GM23338 (cell line): ENCODE results near the gene C5AR1. TPM values are rescaled to one million over a fixed set of nuclear protein-coding genes. Genes with fewer than 3 reads are reported as not detected.

Experiments
- ATAC-seq: fragments of 200-7000 bp; cut with Tn5 transposase; 3 replicates; pipeline ENCODE4 v1.9.1; 2020
- DNase-seq: peaks from one replicate; pipeline ENCODE4 v3.0.0-alpha.2; 2015; ENCODE audit warnings: low spot score
- H2AFZ ChIP-seq: fragments of 200-600 bp; sonication (generic); 2 replicates; pipeline ENCODE4 v1.8.0; 2016; ENCODE audit warnings: antibody characterized with exemption, mild to moderate bottlenecking, moderate library complexity
- H3F3A ChIP-seq: fragments of 200-600 bp; sonication (generic); replicated peaks from 2 replicates; pipeline ENCODE4 v1.8.0; 2017; ENCODE audit warnings: antibody characterized with exemption, mixed run types, low read depth
- H3K27ac ChIP-seq: fragments of 200-600 bp; sonication (generic); 2 replicates; pipeline ENCODE4 v1.6.1; 2016; ENCODE audit warnings: low read depth
- H3K27me3 ChIP-seq: fragments of 200-600 bp; sonication (generic); 2 replicates; pipeline ENCODE4 v1.8.0; 2016; ENCODE audit warnings: mild to moderate bottlenecking, mixed run types, moderate library complexity; ENCODE audit not compliant: insufficient read depth
- H3K36me3 ChIP-seq: fragments of 200-600 bp; sonication (generic); 2 replicates; pipeline ENCODE4 v1.8.0; 2016; ENCODE audit warnings: mild to moderate bottlenecking; ENCODE audit not compliant: insufficient read depth
- H3K4me1 ChIP-seq: fragments of 200-600 bp; sonication (generic); 2 replicates; pipeline ENCODE4 v1.8.0; 2016; ENCODE audit warnings: mild to moderate bottlenecking, moderate library complexity; ENCODE audit not compliant: insufficient read depth
- H3K4me2 ChIP-seq: fragments of 200-600 bp; sonication (generic); 2 replicates; pipeline ENCODE4 v1.7.1; 2017; ENCODE audit warnings: mixed run types
- H3K4me3 ChIP-seq: fragments of 200-600 bp; sonication (generic); 2 replicates; pipeline ENCODE4 v1.6.1; 2016; ENCODE audit warnings: mixed run types
- H3K79me2 ChIP-seq: fragments of 200-600 bp; sonication (generic); replicated peaks from 2 replicates; pipeline ENCODE4 v1.8.0; 2017; ENCODE audit warnings: mild to moderate bottlenecking; ENCODE audit not compliant: insufficient read depth
- H3K9me2 ChIP-seq: fragments of 200-600 bp; sonication (generic); 2 replicates; pipeline ENCODE4 v1.8.0; 2017; ENCODE audit not compliant: insufficient read depth
- H4K20me1 ChIP-seq: fragments of 200-600 bp; sonication (generic); replicated peaks from 2 replicates; pipeline ENCODE4 v1.8.0; 2017; ENCODE audit warnings: mild to moderate bottlenecking; ENCODE audit not compliant: insufficient read depth
- H3K27ac Mint-ChIP-seq: 2 replicates; pipeline ENCODE4 v1.8.0; 2020; ENCODE audit warnings: inconsistent platforms, mild to moderate bottlenecking, moderate library complexity, mixed read lengths
- H3K27me3 Mint-ChIP-seq: 3 replicates; pipeline ENCODE4 v1.8.0; 2022; ENCODE audit warnings: low read depth, mild to moderate bottlenecking, moderate library complexity, mixed read lengths, inconsistent platforms; ENCODE audit not compliant: insufficient read depth, poor library complexity
- H3K36me3 Mint-ChIP-seq: 3 replicates; pipeline ENCODE4 v1.8.0; 2021; ENCODE audit warnings: low read depth, mild to moderate bottlenecking, inconsistent platforms, moderate library complexity, mixed read lengths
- H3K4me1 Mint-ChIP-seq: 3 replicates; pipeline ENCODE4 v1.8.0; 2020; ENCODE audit warnings: mild to moderate bottlenecking, inconsistent platforms, mixed read lengths
- H3K4me3 Mint-ChIP-seq: 3 replicates; pipeline ENCODE4 v1.8.0; 2021; ENCODE audit warnings: moderate library complexity, mild to moderate bottlenecking, inconsistent platforms, mixed read lengths
- H3K9me3 Mint-ChIP-seq: 3 replicates; pipeline ENCODE4 v1.8.0; 2020; ENCODE audit warnings: moderate library complexity, mild to moderate bottlenecking, inconsistent platforms, mixed read lengths
- CREB1 ChIP-seq: fragments of 250-450 bp; sonication (Bioruptor Pico); IDR thresholded peaks from 2 replicates; pipeline ENCODE4 v1.5.0; 2020; ENCODE audit warnings: low read depth, mild to moderate bottlenecking, moderate library complexity
- JUNB ChIP-seq: IDR thresholded peaks from one replicate; pipeline ENCODE4 v1.6.1; 2016; ENCODE audit warnings: antibody characterized with exemption; ENCODE audit not compliant: unreplicated experiment
- POLR2AphosphoS5 ChIP-seq: IDR thresholded peaks from 2 replicates; pipeline ENCODE4 v1.6.1; 2016; ENCODE audit warnings: antibody characterized with exemption, low read depth
- ZNF331 ChIP-seq: fragments of 250-450 bp; sonication (Bioruptor Pico); IDR thresholded peaks from 2 replicates; pipeline ENCODE4 v1.5.0; 2020; ENCODE audit warnings: low read depth, mild to moderate bottlenecking, moderate library complexity
- polyA plus RNA-seq: library from polyadenylated mRNA; unstranded; fragments of >200 nt; fragmentation: Nextera tagmentation; extraction: Ambion mirVana; gene quantifications from 2 replicates; pipeline ENCODE4 v1.2.1, GENCODE V29; 2016
- total RNA-seq: library from RNA; depleted of rRNA; stranded (reverse); fragments of >200 nt; shearing (Covaris generic); gene quantifications from 2 replicates; pipeline ENCODE4 v1.2.3, GENCODE V29; 2014
- TF ChIP-seq, protein P1 (sequence below): IDR thresholded peaks from 2 replicates; pipeline ENCODE4 v1.6.1; 2016; ENCODE audit warnings: antibody characterized with exemption
- TF ChIP-seq, protein P2 (sequence below), 2 experiments: fragments of 200-600 bp in 1 of 2; sonication (generic) in 1 of 2; conservative IDR thresholded peaks; 2 replicates each; pipeline versions ENCODE4 v1.5.1 to v1.6.1; 2016 to 2017; ENCODE audit warnings: antibody characterized with exemption in 2 of 2, low read depth in 2 of 2, mild to moderate bottlenecking in 2 of 2, moderate library complexity in 1 of 2
- TF ChIP-seq, protein P3 (sequence below): fragments of 250-450 bp; sonication (Bioruptor Pico); IDR thresholded peaks from 2 replicates; pipeline ENCODE4 v1.5.0; 2020; ENCODE audit warnings: mild to moderate bottlenecking, moderate library complexity

Gene C5AR1
- total and polyA plus RNA-seq, 2 experiments from 2014 or later = 0.08 TPM; not detected in 1

DNA sequence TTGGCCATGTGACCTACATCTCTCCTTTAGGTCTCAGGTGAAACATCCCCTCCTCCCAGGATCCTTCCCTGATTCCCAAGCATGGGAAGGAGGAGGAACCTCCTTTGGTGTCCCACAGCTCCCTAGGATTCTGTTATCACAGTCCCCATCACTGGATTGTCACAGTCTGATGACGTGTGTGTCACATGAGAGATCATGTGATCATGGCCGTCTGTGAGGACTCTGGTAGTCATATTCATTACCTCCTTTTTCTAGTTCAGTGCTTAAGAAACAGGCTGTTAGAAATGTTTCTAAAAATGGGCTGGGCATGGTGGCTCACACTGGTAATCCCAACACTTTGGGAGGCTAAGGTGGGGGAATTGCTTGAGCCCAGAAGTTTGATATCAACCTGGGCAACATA lies 42.4 kb downstream of the C5AR1 start:
- Histone ChIP-seq H3K36me3 (peaks cover 29% of the 10 kb centered on the region), H3K4me1 (peaks cover 16% of the 10 kb centered on the region), H2AFZ (no peak overlapping the region), H3F3A (peaks cover 16% of the 10 kb centered on the region), H3K27me3 (peaks cover 3% of the 10 kb centered on the region; the same call in 1 of the 2 replicates), H3K9me2 (no peaks in the 10 kb centered on the region), H4K20me1 (peaks cover 19% of the 10 kb centered on the region), H3K4me3 (no peak overlapping the region), H3K27ac (no peak overlapping the region; the same call in 1 of the 2 replicates), H3K4me2 (no peak overlapping the region), H3K79me2 (peaks cover 60% of the 10 kb centered on the region)
- H3K27me3 Mint-ChIP-seq = peaks cover 17% of the 10 kb centered on the region
- peaks cover 28% of the 10 kb centered on the region for H3K4me1 Mint-ChIP-seq
- H3K27ac Mint-ChIP-seq = no peak overlapping the region
- TF ChIP-seq ZNF331 = no peak
- TF ChIP-seq CREB1 = peak; percentile 50
- no peak for TF ChIP-seq JUNB
- TF ChIP-seq, protein P1, sequence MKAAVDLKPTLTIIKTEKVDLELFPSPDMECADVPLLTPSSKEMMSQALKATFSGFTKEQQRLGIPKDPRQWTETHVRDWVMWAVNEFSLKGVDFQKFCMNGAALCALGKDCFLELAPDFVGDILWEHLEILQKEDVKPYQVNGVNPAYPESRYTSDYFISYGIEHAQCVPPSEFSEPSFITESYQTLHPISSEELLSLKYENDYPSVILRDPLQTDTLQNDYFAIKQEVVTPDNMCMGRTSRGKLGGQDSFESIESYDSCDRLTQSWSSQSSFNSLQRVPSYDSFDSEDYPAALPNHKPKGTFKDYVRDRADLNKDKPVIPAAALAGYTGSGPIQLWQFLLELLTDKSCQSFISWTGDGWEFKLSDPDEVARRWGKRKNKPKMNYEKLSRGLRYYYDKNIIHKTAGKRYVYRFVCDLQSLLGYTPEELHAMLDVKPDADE = no peak
- TF ChIP-seq, protein P2, sequence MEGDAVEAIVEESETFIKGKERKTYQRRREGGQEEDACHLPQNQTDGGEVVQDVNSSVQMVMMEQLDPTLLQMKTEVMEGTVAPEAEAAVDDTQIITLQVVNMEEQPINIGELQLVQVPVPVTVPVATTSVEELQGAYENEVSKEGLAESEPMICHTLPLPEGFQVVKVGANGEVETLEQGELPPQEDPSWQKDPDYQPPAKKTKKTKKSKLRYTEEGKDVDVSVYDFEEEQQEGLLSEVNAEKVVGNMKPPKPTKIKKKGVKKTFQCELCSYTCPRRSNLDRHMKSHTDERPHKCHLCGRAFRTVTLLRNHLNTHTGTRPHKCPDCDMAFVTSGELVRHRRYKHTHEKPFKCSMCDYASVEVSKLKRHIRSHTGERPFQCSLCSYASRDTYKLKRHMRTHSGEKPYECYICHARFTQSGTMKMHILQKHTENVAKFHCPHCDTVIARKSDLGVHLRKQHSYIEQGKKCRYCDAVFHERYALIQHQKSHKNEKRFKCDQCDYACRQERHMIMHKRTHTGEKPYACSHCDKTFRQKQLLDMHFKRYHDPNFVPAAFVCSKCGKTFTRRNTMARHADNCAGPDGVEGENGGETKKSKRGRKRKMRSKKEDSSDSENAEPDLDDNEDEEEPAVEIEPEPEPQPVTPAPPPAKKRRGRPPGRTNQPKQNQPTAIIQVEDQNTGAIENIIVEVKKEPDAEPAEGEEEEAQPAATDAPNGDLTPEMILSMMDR (conservative IDR thresholded peaks at IDR 0.05; ENCODE audit: low read depth in 2 of 2) = no peak
- TF ChIP-seq, protein P3, sequence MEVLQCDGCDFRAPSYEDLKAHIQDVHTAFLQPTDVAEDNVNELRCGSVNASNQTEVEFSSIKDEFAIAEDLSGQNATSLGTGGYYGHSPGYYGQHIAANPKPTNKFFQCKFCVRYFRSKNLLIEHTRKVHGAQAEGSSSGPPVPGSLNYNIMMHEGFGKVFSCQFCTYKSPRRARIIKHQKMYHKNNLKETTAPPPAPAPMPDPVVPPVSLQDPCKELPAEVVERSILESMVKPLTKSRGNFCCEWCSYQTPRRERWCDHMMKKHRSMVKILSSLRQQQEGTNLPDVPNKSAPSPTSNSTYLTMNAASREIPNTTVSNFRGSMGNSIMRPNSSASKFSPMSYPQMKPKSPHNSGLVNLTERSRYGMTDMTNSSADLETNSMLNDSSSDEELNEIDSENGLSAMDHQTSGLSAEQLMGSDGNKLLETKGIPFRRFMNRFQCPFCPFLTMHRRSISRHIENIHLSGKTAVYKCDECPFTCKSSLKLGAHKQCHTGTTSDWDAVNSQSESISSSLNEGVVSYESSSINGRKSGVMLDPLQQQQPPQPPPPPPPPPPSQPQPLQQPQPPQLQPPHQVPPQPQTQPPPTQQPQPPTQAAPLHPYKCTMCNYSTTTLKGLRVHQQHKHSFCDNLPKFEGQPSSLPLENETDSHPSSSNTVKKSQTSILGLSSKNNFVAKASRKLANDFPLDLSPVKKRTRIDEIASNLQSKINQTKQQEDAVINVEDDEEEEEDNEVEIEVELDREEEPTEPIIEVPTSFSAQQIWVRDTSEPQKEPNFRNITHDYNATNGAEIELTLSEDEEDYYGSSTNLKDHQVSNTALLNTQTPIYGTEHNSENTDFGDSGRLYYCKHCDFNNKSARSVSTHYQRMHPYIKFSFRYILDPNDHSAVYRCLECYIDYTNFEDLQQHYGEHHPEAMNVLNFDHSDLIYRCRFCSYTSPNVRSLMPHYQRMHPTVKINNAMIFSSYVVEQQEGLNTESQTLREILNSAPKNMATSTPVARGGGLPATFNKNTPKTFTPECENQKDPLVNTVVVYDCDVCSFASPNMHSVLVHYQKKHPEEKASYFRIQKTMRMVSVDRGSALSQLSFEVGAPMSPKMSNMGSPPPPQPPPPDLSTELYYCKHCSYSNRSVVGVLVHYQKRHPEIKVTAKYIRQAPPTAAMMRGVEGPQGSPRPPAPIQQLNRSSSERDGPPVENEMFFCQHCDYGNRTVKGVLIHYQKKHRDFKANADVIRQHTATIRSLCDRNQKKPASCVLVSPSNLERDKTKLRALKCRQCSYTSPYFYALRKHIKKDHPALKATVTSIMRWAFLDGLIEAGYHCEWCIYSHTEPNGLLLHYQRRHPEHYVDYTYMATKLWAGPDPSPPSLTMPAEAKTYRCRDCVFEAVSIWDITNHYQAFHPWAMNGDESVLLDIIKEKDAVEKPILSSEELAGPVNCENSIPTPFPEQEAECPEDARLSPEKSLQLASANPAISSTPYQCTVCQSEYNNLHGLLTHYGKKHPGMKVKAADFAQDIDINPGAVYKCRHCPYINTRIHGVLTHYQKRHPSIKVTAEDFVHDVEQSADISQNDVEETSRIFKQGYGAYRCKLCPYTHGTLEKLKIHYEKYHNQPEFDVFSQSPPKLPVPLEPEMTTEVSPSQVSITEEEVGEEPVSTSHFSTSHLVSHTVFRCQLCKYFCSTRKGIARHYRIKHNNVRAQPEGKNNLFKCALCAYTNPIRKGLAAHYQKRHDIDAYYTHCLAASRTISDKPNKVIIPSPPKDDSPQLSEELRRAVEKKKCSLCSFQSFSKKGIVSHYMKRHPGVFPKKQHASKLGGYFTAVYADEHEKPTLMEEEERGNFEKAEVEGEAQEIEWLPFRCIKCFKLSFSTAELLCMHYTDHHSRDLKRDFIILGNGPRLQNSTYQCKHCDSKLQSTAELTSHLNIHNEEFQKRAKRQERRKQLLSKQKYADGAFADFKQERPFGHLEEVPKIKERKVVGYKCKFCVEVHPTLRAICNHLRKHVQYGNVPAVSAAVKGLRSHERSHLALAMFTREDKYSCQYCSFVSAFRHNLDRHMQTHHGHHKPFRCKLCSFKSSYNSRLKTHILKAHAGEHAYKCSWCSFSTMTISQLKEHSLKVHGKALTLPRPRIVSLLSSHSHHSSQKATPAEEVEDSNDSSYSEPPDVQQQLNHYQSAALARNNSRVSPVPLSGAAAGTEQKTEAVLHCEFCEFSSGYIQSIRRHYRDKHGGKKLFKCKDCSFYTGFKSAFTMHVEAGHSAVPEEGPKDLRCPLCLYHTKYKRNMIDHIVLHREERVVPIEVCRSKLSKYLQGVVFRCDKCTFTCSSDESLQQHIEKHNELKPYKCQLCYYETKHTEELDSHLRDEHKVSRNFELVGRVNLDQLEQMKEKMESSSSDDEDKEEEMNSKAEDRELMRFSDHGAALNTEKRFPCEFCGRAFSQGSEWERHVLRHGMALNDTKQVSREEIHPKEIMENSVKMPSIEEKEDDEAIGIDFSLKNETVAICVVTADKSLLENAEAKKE = no peak
- no peak for TF ChIP-seq POLR2AphosphoS5
- ATAC-seq = no peak
- peaks cover 79% of the 10 kb centered on the region for H3K36me3 Mint-ChIP-seq
- peaks cover 16% of the 10 kb centered on the region; the same call in 2 of the 3 replicates for H3K9me3 Mint-ChIP-seq
- H3K4me3 Mint-ChIP-seq = peak overlapping the region; percentile 29; the same call in 1 of the 3 replicates
- DNase-seq = no peak
